HEK293 (cell line): ENCODE measurements around the gene AMPH.

Source experiments
- ZBTB20 ChIP-seq: fragments of 450-650 bp; formaldehyde crosslinking; IDR thresholded peaks from 2 replicates; pipeline ENCODE4 v1.5.1; 2016; ENCODE audit warnings: missing biosample characterization, missing genetic modification characterization
- ZNF2 ChIP-seq: fragments of 450-650 bp; formaldehyde crosslinking; IDR thresholded peaks from 2 replicates; pipeline ENCODE4 v1.5.1; 2016; ENCODE audit warnings: missing biosample characterization, missing genetic modification characterization
- TF ChIP-seq, protein P1 (sequence below): fragments of 450-650 bp; formaldehyde crosslinking; IDR thresholded peaks from 2 replicates; pipeline ENCODE4 v1.5.1; 2016; ENCODE audit warnings: missing biosample characterization, missing genetic modification characterization
- TF ChIP-seq, protein P2 (sequence below): fragments of 450-650 bp; IDR thresholded peaks from 2 replicates; pipeline ENCODE4 v1.5.1; 2018; ENCODE audit warnings: missing biosample characterization, missing genetic modification characterization

DNA sequence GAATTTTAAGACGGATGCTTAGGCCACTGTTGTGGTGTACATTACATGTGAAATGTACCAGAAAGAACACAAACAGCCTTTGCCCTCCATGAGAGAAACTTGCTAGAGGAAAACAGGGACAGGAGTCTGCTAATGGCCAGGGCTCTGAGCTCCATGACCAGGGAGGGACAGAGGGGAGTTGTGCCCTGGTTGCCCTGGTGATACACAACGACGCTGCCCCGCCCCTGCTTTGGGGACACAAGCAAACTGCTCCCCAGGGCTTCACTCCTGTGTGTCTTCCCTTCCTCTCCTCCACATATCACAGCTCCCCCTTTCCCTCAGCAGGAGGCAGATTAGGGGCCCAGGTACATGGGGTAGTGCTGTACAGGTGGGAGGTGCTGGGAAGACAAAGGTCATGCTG, 36.2 kb downstream of the AMPH start:
- TF ChIP-seq, protein P1, sequence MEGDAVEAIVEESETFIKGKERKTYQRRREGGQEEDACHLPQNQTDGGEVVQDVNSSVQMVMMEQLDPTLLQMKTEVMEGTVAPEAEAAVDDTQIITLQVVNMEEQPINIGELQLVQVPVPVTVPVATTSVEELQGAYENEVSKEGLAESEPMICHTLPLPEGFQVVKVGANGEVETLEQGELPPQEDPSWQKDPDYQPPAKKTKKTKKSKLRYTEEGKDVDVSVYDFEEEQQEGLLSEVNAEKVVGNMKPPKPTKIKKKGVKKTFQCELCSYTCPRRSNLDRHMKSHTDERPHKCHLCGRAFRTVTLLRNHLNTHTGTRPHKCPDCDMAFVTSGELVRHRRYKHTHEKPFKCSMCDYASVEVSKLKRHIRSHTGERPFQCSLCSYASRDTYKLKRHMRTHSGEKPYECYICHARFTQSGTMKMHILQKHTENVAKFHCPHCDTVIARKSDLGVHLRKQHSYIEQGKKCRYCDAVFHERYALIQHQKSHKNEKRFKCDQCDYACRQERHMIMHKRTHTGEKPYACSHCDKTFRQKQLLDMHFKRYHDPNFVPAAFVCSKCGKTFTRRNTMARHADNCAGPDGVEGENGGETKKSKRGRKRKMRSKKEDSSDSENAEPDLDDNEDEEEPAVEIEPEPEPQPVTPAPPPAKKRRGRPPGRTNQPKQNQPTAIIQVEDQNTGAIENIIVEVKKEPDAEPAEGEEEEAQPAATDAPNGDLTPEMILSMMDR (tag by site-specific recombination), result no peak
- TF ChIP-seq ZNF2 (tag by site-specific recombination) (no peak), ZBTB20 (tag by site-specific recombination) (no peak)
- TF ChIP-seq, protein P2, sequence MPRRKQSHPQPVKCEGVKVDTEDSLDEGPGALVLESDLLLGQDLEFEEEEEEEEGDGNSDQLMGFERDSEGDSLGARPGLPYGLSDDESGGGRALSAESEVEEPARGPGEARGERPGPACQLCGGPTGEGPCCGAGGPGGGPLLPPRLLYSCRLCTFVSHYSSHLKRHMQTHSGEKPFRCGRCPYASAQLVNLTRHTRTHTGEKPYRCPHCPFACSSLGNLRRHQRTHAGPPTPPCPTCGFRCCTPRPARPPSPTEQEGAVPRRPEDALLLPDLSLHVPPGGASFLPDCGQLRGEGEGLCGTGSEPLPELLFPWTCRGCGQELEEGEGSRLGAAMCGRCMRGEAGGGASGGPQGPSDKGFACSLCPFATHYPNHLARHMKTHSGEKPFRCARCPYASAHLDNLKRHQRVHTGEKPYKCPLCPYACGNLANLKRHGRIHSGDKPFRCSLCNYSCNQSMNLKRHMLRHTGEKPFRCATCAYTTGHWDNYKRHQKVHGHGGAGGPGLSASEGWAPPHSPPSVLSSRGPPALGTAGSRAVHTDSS (tag by site-specific recombination), result no peak
